AG09309 (cell line): ENCODE results near the gene NUFIP1.

Experiments
- DNase-seq: peaks from one replicate; pipeline ENCODE4 v3.0.0-alpha.2; 2010; ENCODE audit warnings: low read depth
- H3K4me3 ChIP-seq: 2 replicates; pipeline ENCODE4 v1.5.1; 2011; ENCODE audit warnings: mild to moderate bottlenecking, low read depth, low read length, moderate library complexity; ENCODE audit not compliant: control insufficient read depth
- CTCF ChIP-seq: IDR thresholded peaks from 2 replicates; pipeline ENCODE4 v1.5.1; 2011; ENCODE audit warnings: mild to moderate bottlenecking, low read depth, low read length, inconsistent platforms; ENCODE audit not compliant: insufficient read depth, control insufficient read depth; ENCODE audit errors: missing control alignments

Gene NUFIP1

GRCh38 chr13:44895264-44895952 is 93.9 kb downstream of the NUFIP1 start:
- no peak for TF ChIP-seq CTCF
- H3K4me3 ChIP-seq, result no peak overlapping the region
- no peak for DNase-seq

- DNase-seq, result no peak
- no peak for TF ChIP-seq CTCF
- H3K4me3 ChIP-seq, result no peak overlapping the region
These were observed 95.1 kb downstream of the NUFIP1 start for GRCh38 chr13:44894001-44894770.
